ENCODE measurements around the gene TLCD2. TPM values are rescaled to one million over a fixed set of nuclear protein-coding genes. Genes with fewer than 3 reads are reported as not detected.

Gene TLCD2
- total RNA-seq, 1 donor from 2014 or later: 12.7 TPM

DNA sequence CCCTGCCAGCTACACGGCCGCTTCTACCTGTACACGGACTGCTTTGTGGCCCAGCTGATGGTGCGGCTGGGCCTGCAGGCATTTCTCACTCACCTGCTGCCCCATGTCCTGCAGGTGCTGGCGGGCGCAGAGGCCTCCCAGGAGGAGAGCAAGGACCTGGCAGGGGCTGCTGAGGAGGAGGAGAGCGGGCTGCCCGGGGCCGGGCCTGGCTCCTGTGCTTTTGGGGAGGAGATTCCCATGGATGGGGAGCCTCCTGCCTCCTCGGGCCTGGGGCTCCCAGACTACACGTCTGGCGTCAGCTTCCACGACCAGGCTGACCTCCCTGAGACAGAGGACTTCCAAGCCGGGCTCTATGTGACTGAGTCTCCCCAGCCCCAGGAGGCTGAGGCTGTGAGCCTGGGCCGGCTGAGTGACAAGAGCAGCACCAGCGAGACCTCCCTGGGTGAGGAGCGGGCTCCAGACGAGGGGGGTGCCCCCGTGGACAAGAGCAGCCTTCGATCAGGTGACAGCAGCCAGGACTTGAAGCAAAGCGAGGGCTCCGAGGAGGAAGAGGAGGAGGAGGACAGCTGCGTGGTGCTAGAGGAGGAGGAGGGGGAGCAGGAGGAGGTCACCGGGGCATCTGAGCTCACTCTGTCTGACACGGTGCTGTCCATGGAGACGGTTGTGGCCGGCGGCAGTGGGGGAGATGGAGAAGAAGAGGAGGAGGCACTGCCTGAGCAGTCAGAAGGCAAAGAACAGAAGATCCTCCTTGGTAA is 17.9 kb upstream of the TLCD2 start:
- Histone ChIP-seq H3K4me1 (peaks cover 59% of the 10 kb centered on the region), H3K27me3 (no peaks in the 10 kb centered on the region), H3K36me3 (peaks cover 49% of the 10 kb centered on the region), H3K9me3 (no peaks in the 10 kb centered on the region), H3K4me3 (no peak overlapping the region), H3K27ac (no peak overlapping the region)
- ATAC-seq: no peak
- intact Hi-C loops (cut with DNase I): no loop called here
- no peak for DNase-seq
- TF ChIP-seq, protein P1, sequence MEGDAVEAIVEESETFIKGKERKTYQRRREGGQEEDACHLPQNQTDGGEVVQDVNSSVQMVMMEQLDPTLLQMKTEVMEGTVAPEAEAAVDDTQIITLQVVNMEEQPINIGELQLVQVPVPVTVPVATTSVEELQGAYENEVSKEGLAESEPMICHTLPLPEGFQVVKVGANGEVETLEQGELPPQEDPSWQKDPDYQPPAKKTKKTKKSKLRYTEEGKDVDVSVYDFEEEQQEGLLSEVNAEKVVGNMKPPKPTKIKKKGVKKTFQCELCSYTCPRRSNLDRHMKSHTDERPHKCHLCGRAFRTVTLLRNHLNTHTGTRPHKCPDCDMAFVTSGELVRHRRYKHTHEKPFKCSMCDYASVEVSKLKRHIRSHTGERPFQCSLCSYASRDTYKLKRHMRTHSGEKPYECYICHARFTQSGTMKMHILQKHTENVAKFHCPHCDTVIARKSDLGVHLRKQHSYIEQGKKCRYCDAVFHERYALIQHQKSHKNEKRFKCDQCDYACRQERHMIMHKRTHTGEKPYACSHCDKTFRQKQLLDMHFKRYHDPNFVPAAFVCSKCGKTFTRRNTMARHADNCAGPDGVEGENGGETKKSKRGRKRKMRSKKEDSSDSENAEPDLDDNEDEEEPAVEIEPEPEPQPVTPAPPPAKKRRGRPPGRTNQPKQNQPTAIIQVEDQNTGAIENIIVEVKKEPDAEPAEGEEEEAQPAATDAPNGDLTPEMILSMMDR (IDR thresholded peaks at IDR 0.05): no peak

DNA sequence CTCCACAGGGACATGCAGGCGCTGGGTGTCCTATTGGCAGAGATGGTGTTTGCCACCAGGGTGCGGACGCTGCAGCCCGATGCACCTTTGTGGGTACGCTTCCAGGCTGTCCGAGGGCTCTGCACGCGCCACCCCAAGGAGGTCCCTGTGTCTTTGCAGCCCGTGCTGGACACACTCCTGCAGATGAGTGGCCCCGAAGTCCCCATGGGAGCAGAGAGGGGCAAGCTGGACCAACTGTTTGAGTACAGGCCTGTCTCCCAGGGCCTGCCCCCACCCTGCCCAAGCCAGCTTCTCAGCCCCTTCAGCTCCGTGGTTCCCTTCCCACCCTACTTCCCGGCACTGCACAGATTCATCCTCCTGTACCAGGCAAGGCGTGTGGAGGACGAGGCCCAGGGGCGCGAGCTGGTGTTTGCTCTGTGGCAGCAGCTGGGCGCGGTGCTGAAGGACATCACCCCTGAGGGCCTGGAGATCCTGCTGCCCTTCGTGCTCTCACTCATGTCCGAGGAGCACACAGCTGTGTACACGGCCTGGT is 17.1 kb upstream of the TLCD2 start:
- H3K27me3 ChIP-seq: no peaks in the 10 kb centered on the region
- TF ChIP-seq, protein P1 (IDR thresholded peaks at IDR 0.05): no peak
- no peak overlapping the region for H3K27ac ChIP-seq
- no peaks in the 10 kb centered on the region for H3K9me3 ChIP-seq
- no peak for DNase-seq
- peaks cover 62% of the 10 kb centered on the region for H3K4me1 ChIP-seq
- intact Hi-C loops (cut with DNase I): no loop called here
- peaks cover 42% of the 10 kb centered on the region for H3K36me3 ChIP-seq
- no peak for ATAC-seq
- H3K4me3 ChIP-seq: no peak overlapping the region

DNA sequence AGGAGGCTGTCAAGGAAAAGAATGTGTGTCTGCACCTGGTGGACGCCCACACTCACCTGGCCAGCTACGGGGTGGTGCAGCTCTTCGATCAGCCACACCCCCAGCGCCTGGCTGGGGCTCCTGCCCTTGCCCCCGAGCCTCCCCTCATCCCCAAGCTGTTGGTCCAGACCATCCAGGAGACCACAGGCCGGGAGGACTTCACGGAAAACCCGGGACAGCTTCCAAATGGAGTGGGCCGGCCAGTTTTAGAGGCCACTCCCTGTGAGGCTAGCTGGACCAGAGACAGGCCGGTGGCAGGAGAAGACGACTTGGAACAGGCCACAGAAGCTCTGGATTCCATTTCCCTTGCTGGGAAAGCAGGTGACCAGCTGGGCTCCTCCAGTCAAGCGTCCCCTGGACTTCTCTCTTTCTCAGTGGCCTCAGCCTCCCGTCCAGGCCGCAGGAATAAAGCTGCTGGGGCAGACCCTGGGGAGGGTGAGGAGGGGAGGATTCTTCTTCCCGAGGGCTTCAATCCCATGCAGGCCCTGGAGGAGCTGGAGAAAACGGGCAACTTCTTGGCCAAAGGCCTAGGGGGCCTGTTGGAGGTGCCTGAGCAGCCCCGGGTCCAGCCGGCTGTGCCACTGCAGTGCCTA is 16.6 kb upstream of the TLCD2 start:
- H3K36me3 ChIP-seq: peaks cover 38% of the 10 kb centered on the region

DNA sequence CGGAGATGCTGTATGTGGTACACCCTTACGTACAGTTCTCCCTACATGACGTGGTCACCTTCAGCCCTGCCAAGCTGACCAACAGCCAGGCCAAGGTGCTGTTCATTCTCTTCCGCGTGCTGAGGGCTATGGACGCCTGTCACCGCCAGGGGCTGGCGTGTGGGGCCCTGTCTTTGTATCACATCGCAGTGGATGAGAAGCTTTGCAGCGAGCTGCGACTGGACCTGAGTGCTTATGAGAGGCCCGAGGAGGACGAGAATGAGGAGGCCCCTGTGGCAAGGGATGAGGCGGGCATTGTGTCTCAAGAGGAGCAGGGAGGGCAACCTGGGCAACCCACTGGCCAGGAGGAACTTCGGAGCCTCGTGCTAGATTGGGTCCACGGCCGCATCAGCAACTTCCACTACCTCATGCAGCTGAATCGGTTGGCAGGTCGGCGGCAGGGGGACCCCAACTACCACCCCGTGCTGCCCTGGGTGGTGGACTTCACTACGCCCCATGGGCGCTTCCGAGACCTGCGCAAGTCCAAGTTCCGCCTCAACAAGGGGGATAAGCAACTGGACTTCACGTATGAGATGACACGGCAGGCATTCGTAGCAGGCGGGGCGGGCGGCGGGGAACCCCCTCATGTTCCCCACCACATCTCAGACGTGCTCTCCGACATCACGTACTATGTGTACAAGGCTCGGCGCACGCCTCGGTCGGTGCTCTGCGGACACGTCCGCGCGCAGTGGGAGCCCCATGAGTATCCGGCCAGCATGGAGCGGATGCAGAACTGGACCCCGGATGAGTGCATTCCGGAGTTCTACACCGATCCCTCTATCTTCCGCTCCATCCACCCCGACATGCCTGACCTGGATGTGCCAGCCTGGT is 15.7 kb upstream of the TLCD2 start:
- peaks cover 32% of the 10 kb centered on the region for H3K36me3 ChIP-seq
- no peaks in the 10 kb centered on the region for H3K9me3 ChIP-seq
- intact Hi-C loops (cut with DNase I): no loop called here
- peak overlapping the region; percentile 82 for H3K4me3 ChIP-seq
- peaks cover 61% of the 10 kb centered on the region for H3K4me1 ChIP-seq
- DNase-seq (no peak), ATAC-seq (no peak)
- TF ChIP-seq, protein P1 (IDR thresholded peaks at IDR 0.05): no peak
- H3K27ac ChIP-seq: no peak overlapping the region
- H3K27me3 ChIP-seq: no peaks in the 10 kb centered on the region

More for the DNA sequence above, 16.6 kb upstream of the TLCD2 start:
- Histone ChIP-seq H3K9me3 (no peaks in the 10 kb centered on the region), H3K27ac (no peak overlapping the region), H3K27me3 (no peaks in the 10 kb centered on the region), H3K4me3 (no peak overlapping the region), H3K4me1 (peaks cover 62% of the 10 kb centered on the region)
- intact Hi-C loops (cut with DNase I): no loop called here
- no peak for DNase-seq
- no peak for ATAC-seq
- TF ChIP-seq, protein P1 (IDR thresholded peaks at IDR 0.05): no peak

DNA sequence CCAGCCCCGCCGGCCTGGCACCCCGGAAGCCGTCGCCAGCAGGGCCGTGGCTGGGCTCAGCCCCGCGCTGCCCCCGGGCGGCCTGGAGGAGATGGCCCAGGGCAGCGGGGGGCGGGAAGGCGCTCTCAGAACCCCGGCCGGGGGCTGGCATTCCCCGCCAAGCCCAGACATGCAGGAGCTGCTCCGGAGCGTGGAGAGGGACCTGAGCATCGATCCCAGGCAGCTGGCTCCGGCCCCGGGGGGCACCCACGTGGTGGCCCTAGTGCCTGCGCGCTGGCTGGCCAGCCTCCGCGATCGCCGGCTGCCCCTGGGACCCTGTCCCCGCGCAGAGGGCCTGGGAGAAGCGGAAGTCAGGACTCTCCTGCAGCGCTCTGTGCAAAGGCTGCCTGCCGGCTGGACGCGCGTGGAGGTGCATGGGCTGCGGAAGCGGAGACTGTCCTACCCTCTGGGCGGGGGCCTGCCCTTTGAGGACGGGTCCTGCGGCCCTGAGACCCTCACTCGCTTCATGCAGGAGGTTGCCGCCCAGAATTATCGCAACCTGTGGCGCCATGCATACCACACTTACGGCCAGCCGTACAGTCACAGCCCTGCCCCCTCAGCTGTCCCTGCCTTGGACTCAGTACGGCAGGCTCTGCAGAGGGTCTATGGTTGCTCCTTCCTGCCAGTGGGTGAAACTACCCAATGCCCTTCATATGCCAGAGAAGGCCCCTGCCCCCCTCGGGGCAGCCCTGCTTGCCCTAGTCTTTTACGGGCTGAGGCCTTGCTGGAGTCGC is 14.9 kb upstream of the TLCD2 start:
- peaks cover 58% of the 10 kb centered on the region for H3K4me1 ChIP-seq
- H3K36me3 ChIP-seq: peaks cover 28% of the 10 kb centered on the region
- H3K4me3 ChIP-seq: peak overlapping the region; percentile 82
- no peaks in the 10 kb centered on the region for H3K9me3 ChIP-seq
- TF ChIP-seq, protein P1 (IDR thresholded peaks at IDR 0.05): no peak
- ATAC-seq (peak; percentile 72), DNase-seq (peak; percentile 81)
- H3K27ac ChIP-seq: peak overlapping the region; percentile 92
- intact Hi-C loops (cut with DNase I): no loop called here
- no peaks in the 10 kb centered on the region for H3K27me3 ChIP-seq
